Cardiac fibroblast (primary cell): ENCODE data around the gene MFRP.
A peak's percentile ranks its signal among the peaks of the same experiment; 100 is the strongest.

ENCODE experiments used
- DNase-seq, 2 donors: peaks; one replicate each; pipeline versions ENCODE4 v3.0.0 to v3.0.0-alpha.2; 2010; ENCODE audit warnings: low read depth in 2 of 2
- H3K4me3 ChIP-seq, 2 donors: replicated peaks in 1 of 2; 1 replicate in 1 of 2; 2 replicates in 1 of 2; pipeline ENCODE4 v1.5.1; 2011; ENCODE audit warnings: low read depth in 2 of 2, low read length in 2 of 2, mild to moderate bottlenecking in 2 of 2, moderate library complexity in 1 of 2
- CTCF ChIP-seq: IDR thresholded peaks from one replicate; pipeline ENCODE4 v1.5.1; 2011; ENCODE audit warnings: low read depth, mild to moderate bottlenecking, low read length, inconsistent platforms

Gene MFRP

GRCh38 chr11:119367661-119368120 is 21.2 kb upstream of the MFRP start:
- H3K4me3 ChIP-seq = no peak overlapping the region
- no peak for DNase-seq
- TF ChIP-seq CTCF = no peak

GRCh38 chr11:119366690-119367620 is 20.4 kb upstream of the MFRP start:
- TF ChIP-seq CTCF = no peak
- DNase-seq = no peak
- no peak overlapping the region for H3K4me3 ChIP-seq

- H3K4me3 ChIP-seq = no peak overlapping the region
- no peak for TF ChIP-seq CTCF
- peak in 1 of 2 donors; percentile 35 for DNase-seq
These were observed 18.6 kb upstream of the MFRP start for GRCh38 chr11:119365071-119365591.

- peak overlapping the region; percentile 11 to 14 for H3K4me3 ChIP-seq
- DNase-seq = peak in 1 of 2 donors; percentile 42
- no peak for TF ChIP-seq CTCF
These were observed 17.5 kb upstream of the MFRP start for GRCh38 chr11:119363851-119364590.

GRCh38 chr11:119363081-119363850 is 16.8 kb upstream of the MFRP start:
- DNase-seq = no peak
- no peak for TF ChIP-seq CTCF
- H3K4me3 ChIP-seq = no peak overlapping the region

- TF ChIP-seq CTCF = no peak
- no peak for DNase-seq
- H3K4me3 ChIP-seq = no peak overlapping the region
These were observed 16.2 kb upstream of the MFRP start for GRCh38 chr11:119362741-119363080.
